Skeletal muscle cell (primary cell): ENCODE results near the gene ST8SIA1.

Experiments used
- DNase-seq: peaks from one replicate; pipeline ENCODE4 v3.0.0-alpha.2; 2010; ENCODE audit warnings: low read depth
- H3K4me3 ChIP-seq: 2 replicates; pipeline ENCODE4 v1.5.1; 2011; ENCODE audit warnings: low read depth, mild to moderate bottlenecking, control low read depth, low read length, moderate library complexity

Gene ST8SIA1

GRCh38 chr12:22333186-22333712 lies 1.3 kb downstream of the ST8SIA1 start:
- peak; percentile 27 for DNase-seq
- no peak overlapping the region for H3K4me3 ChIP-seq

GRCh38 chr12:22332202-22332601 lies 2.3 kb downstream of the ST8SIA1 start:
- H3K4me3 ChIP-seq: no peak overlapping the region
- no peak for DNase-seq

GRCh38 chr12:22329621-22330020 lies 4.9 kb downstream of the ST8SIA1 start:
- no peak for DNase-seq
- no peak overlapping the region for H3K4me3 ChIP-seq

- no peak overlapping the region for H3K4me3 ChIP-seq
- no peak for DNase-seq
These were observed 9.3 kb downstream of the ST8SIA1 start for GRCh38 chr12:22325218-22325617.

GRCh38 chr12:22322091-22322490 lies 12.4 kb downstream of the ST8SIA1 start:
- no peak for DNase-seq
- H3K4me3 ChIP-seq: no peak overlapping the region

GRCh38 chr12:22321638-22322037 lies 12.9 kb downstream of the ST8SIA1 start:
- DNase-seq: no peak

GRCh38 chr12:22321018-22321605 lies 13.4 kb downstream of the ST8SIA1 start:
- no peak for DNase-seq

More at GRCh38 chr12:22321638-22322037, 12.9 kb downstream of the ST8SIA1 start:
- H3K4me3 ChIP-seq: no peak overlapping the region

GRCh38 chr12:22318108-22318737 lies 16.3 kb downstream of the ST8SIA1 start:
- no peak overlapping the region for H3K4me3 ChIP-seq
- no peak for DNase-seq

More at GRCh38 chr12:22321018-22321605, 13.4 kb downstream of the ST8SIA1 start:
- no peak overlapping the region for H3K4me3 ChIP-seq

- DNase-seq: no peak
- no peak overlapping the region for H3K4me3 ChIP-seq
These were observed 20.6 kb downstream of the ST8SIA1 start for GRCh38 chr12:22313963-22314330.

- no peak for DNase-seq
- no peak overlapping the region for H3K4me3 ChIP-seq
These were observed 21.1 kb downstream of the ST8SIA1 start for GRCh38 chr12:22313286-22313962.

GRCh38 chr12:22312336-22312735 lies 22.2 kb downstream of the ST8SIA1 start:
- DNase-seq: peak; percentile 24
- H3K4me3 ChIP-seq: no peak overlapping the region

GRCh38 chr12:22310709-22311108 lies 23.8 kb downstream of the ST8SIA1 start:
- H3K4me3 ChIP-seq: no peak overlapping the region
- DNase-seq: no peak

GRCh38 chr12:22310275-22310674 lies 24.2 kb downstream of the ST8SIA1 start:
- H3K4me3 ChIP-seq: no peak overlapping the region
- DNase-seq: no peak

GRCh38 chr12:22307811-22308210 lies 26.7 kb downstream of the ST8SIA1 start:
- H3K4me3 ChIP-seq: no peak overlapping the region
- DNase-seq: no peak

- H3K4me3 ChIP-seq: no peak overlapping the region
- DNase-seq: no peak
These were observed 28.2 kb downstream of the ST8SIA1 start for GRCh38 chr12:22306311-22306710.

- no peak for DNase-seq
- no peak overlapping the region for H3K4me3 ChIP-seq
These were observed 30.2 kb downstream of the ST8SIA1 start for GRCh38 chr12:22304341-22304740.

GRCh38 chr12:22299294-22299912 lies 35.1 kb downstream of the ST8SIA1 start:
- no peak overlapping the region for H3K4me3 ChIP-seq
- no peak for DNase-seq

GRCh38 chr12:22289250-22289649 lies 45.3 kb downstream of the ST8SIA1 start:
- no peak overlapping the region for H3K4me3 ChIP-seq
- DNase-seq: no peak

GRCh38 chr12:22287776-22288621 lies 46.5 kb downstream of the ST8SIA1 start:
- DNase-seq: no peak
- no peak overlapping the region for H3K4me3 ChIP-seq
